Chondrocyte (in vitro differentiated cells): Measurements from ENCODE around the gene ITM2C. TPM values are rescaled to one million over a fixed set of nuclear protein-coding genes. Genes with fewer than 3 reads are reported as not detected.

Source experiments
- DNase-seq: peaks from one replicate; pipeline ENCODE4 v3.0.0; 2021; ENCODE audit warnings: mixed read lengths, low spot score
- H3K27ac Mint-ChIP-seq: one replicate; pipeline ENCODE4 v1.8.0; 2021; ENCODE audit warnings: mild to moderate bottlenecking, moderate library complexity, mixed read lengths; ENCODE audit not compliant: unreplicated experiment
- H3K27me3 Mint-ChIP-seq: 2 replicates; pipeline ENCODE4 v1.8.0; 2021; ENCODE audit warnings: low read depth, mixed read lengths
- H3K36me3 Mint-ChIP-seq: 2 replicates; pipeline ENCODE4 v1.8.0; 2021; ENCODE audit warnings: low read depth, mixed read lengths
- H3K4me1 Mint-ChIP-seq: 2 replicates; pipeline ENCODE4 v1.8.0; 2021; ENCODE audit warnings: low read depth, mild to moderate bottlenecking, mixed read lengths
- H3K4me3 Mint-ChIP-seq: one replicate; pipeline ENCODE4 v1.8.0; 2021; ENCODE audit warnings: mild to moderate bottlenecking, moderate library complexity, mixed read lengths; ENCODE audit not compliant: unreplicated experiment
- H3K9me3 Mint-ChIP-seq: 2 replicates; pipeline ENCODE4 v1.8.0; 2021; ENCODE audit warnings: low read depth, mixed read lengths
- CTCF ChIP-seq: fragments of 200-600 bp; sonication (generic); IDR thresholded peaks from 2 replicates; pipeline ENCODE4 v1.5.0; 2021; ENCODE audit warnings: antibody characterized with exemption, mild to moderate bottlenecking, moderate library complexity
- total RNA-seq: library from RNA; stranded (reverse); gene quantifications from 3 replicates; pipeline ENCODE4 v1.2.1, GENCODE V29; 2021

The ITM2C gene
- total RNA-seq, 1 donor from 2014 or later, result 208 TPM

- peaks cover 8% of the 10 kb centered on the region for H3K27me3 Mint-ChIP-seq
- no peak for DNase-seq
- no peaks in the 10 kb centered on the region for H3K9me3 Mint-ChIP-seq
- H3K36me3 Mint-ChIP-seq, result no peaks in the 10 kb centered on the region
- no peaks in the 10 kb centered on the region for H3K4me1 Mint-ChIP-seq
- no peak for TF ChIP-seq CTCF
- no peak overlapping the region for H3K4me3 Mint-ChIP-seq
- H3K27ac Mint-ChIP-seq, result no peak overlapping the region
Measured at GRCh38 chr2:230925443-230925878, 60.7 kb downstream of the ITM2C start.

DNA sequence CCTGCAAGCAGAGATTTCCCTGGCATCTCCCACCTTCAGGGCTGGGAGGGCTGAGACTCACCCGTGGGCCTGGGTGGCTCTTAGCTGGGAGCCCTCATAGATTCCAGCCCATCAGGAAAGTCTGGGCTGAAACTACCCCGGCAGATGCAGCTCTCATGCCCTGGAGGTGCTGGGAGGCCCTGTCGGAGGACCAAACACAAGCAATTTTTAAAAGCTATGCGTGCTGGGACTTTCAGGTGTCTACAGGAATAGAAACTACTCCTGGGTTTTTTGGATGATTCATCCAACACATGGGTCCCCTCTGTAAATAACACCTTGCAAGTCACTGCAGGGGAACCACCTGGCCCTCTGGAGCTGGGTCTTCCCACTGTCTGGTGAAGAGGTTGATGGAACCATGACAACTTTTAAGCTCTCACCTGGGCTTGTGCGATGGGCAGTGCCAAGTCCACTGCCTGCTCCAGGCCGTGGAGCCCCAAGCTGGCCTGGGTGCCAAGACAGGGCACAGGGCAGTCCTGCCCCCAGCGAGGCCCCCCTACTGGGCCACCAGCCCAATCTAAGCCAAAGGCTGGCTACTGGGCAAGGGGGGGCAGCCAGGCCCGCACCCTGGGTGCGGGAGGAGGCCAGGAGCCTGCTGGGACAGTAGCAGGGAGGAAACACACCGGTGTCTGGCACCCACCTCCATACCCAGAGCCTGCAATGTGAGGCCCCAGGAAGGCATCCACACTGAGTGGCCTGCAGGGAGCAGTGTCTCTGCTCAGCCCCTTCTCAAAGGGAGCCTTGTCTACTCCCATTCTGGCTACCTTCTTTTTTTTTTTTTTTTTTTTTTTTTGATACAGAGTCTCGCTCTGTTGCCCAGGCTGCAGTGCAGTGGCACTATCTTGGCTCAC, 61.4 kb downstream of the ITM2C start:
- Mint-ChIP-seq H3K4me3 (no peak overlapping the region), H3K9me3 (no peaks in the 10 kb centered on the region), H3K27me3 (peaks cover 8% of the 10 kb centered on the region), H3K27ac (no peak overlapping the region), H3K4me1 (no peaks in the 10 kb centered on the region), H3K36me3 (no peaks in the 10 kb centered on the region)
- peak; percentile 65 for DNase-seq
- peak; percentile 8 for TF ChIP-seq CTCF

DNA sequence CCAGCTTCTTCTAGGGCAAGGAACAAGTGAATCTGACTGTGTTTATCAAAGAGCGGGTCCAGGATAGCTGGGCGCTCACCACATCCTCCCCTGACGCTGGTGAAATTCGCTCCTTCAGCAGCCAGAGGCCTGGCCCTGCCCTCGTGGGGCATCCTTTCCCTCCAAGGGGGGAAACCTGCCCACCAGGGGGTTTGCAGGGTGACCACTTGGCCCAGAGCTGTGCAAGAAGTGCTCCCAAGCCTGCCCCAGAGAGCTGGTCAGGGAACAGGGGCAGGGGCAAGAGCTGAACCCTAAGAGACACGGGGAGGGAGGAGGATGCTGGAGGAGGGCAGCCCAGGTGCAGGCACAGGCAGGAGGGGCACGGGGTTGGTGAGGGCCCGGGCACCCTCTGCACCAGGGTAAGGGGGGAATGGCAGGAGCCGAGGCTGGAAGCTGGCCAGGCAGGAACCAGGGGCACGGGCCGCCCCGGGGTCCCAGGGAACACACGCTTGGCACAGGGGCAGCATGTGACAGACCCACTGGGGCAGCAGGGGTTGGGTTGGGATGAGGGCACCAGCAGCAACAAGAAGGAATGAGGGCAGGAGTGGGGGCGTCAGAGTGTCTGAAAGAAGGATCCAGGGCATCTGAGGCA, 63.1 kb downstream of the ITM2C start:
- DNase-seq, result peak; percentile 79
- peaks cover 7% of the 10 kb centered on the region for H3K4me1 Mint-ChIP-seq
- no peaks in the 10 kb centered on the region for H3K9me3 Mint-ChIP-seq
- no peak overlapping the region for H3K4me3 Mint-ChIP-seq
- no peaks in the 10 kb centered on the region for H3K36me3 Mint-ChIP-seq
- no peak for TF ChIP-seq CTCF
- H3K27ac Mint-ChIP-seq, result no peak overlapping the region
- H3K27me3 Mint-ChIP-seq, result peaks cover 8% of the 10 kb centered on the region

Other genes with a start within 250 kb of the ITM2C start
- gene CAB39, start 152.1 kb upstream of the ITM2C start, total RNA-seq, result 30.9 to 34.7 TPM (median 33.4 TPM) in 3 replicates
- not detected in 3 replicates for gene GPR55, start 60.3 kb downstream of the ITM2C start, total RNA-seq
- gene SPATA3, start 131.2 kb downstream of the ITM2C start, total RNA-seq, result not detected in 3 replicates
- gene C2orf72, start 172.6 kb downstream of the ITM2C start, total RNA-seq, result 0.12 to 1.3 TPM (median 1.00 TPM) in 3 replicates
- gene PSMD1, start 191.9 kb downstream of the ITM2C start, total RNA-seq, result 105 to 142 TPM (median 108 TPM) in 3 replicates